Erythroblast (primary cell): ENCODE measurements around the gene LIN37.

Source experiments
- GATA1 ChIP-seq: IDR thresholded peaks from 2 replicates; pipeline ENCODE4 v1.6.1; 2011; ENCODE audit warnings: low read depth, mild to moderate bottlenecking, control low read depth, low read length, moderate library complexity
- POLR2A ChIP-seq: IDR thresholded peaks from 2 replicates; pipeline ENCODE4 v1.6.1; 2011; ENCODE audit warnings: mild to moderate bottlenecking, low read length

DNA sequence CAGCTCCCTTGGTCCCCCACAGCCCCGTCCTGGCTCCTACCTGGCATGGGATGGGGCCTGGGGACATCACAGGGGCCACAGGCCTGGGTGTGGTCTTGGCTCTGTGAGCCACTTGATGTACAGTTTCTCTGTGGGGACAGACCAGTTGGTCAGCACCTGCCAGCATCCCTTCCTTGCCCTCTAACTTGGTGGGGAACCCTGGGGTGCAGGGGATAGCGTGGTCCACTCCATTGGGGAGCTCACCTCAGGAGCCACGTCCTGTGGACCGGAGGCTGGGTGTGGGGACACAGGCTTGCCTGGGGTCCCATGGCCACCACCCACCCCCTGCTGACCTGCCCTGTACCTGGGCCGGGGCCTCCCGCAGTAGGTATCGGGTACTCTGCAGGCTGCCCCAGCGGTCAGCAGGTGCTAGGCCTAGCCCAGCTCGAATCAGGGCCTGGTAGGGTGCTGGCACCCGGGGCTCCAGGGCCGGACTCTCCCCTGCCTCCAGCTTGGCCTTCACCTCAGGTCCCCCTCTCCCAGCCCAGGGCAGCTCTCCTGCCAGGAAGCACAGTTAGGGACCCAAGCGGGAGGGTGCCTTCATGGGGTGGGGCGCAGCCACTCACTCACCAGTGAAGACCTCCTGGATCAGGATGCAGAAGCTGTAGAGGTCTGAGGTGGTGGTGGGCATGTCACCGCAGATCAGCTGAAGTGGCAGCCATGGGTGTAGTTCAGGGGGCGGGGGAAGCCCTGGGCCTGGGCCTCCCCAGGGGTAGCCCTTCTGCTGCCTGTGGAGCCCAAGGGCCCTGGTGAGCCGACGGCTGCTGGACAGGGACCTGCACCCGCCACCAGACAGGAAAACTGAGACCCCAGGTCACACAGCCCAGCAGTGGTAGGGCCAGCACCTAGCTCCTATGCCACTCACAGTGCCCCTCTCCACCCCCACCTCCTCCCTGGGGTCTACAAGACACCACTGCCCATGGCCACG, 41.9 kb downstream of the LIN37 start:
- no peak for TF ChIP-seq POLR2A
- no peak for TF ChIP-seq GATA1
